CD14-positive monocyte (primary cell): ENCODE data around the gene VSIG10L2. TPM values are rescaled to one million over a fixed set of nuclear protein-coding genes. Genes with fewer than 3 reads are reported as not detected.

Experiments
- DNase-seq, 3 donors: peaks; one replicate each; pipeline ENCODE4 v3.0.0-alpha.2; 2011 to 2022
- H2AFZ ChIP-seq: 2 replicates; pipeline ENCODE4 v1.6.0; 2012; ENCODE audit warnings: mild to moderate bottlenecking, low read depth, low read length, inconsistent platforms; ENCODE audit not compliant: insufficient read depth, poor library complexity, severe bottlenecking
- H3K27ac ChIP-seq, 2 donors: 1 replicate in 1 of 2; 2 replicates in 1 of 2; pipeline ENCODE4 v1.5.1; 2012 to 2013; ENCODE audit warnings: low read length in 2 of 2, control low read depth in 1 of 2, inconsistent platforms in 1 of 2, low read depth in 1 of 2, mild to moderate bottlenecking in 1 of 2
- H3K27me3 ChIP-seq, 2 donors: one replicate each; pipeline versions ENCODE4 v1.6.0 to v1.6.1; 2011 to 2013; ENCODE audit warnings: low read length in 2 of 2; ENCODE audit not compliant: control insufficient read depth in 2 of 2, insufficient read depth in 2 of 2
- H3K36me3 ChIP-seq, 2 donors: replicated peaks in 1 of 2; 1 replicate in 1 of 2; 2 replicates in 1 of 2; pipeline versions ENCODE4 v1.5.1 to v1.6.1; 2012 to 2013; ENCODE audit warnings: low read length in 2 of 2, control low read depth in 1 of 2, inconsistent platforms in 1 of 2, mild to moderate bottlenecking in 1 of 2; ENCODE audit not compliant: insufficient read depth in 2 of 2, control insufficient read depth in 1 of 2
- H3K4me1 ChIP-seq, 2 donors: 1 replicate in 1 of 2; 2 replicates in 1 of 2; pipeline versions ENCODE4 v1.5.1 to v1.6.1; 2012 to 2013; ENCODE audit warnings: low read length in 2 of 2, control low read depth in 1 of 2, inconsistent platforms in 1 of 2, mild to moderate bottlenecking in 1 of 2, moderate library complexity in 1 of 2; ENCODE audit not compliant: insufficient read depth in 2 of 2, control insufficient read depth in 1 of 2
- H3K4me2 ChIP-seq: replicated peaks from 2 replicates; pipeline ENCODE3; 2012; ENCODE audit warnings: low read length, moderate library complexity, mild to moderate bottlenecking; ENCODE audit not compliant: poor library complexity, severe bottlenecking; ENCODE audit errors: extremely low read depth
- H3K4me3 ChIP-seq, 3 experiments: fragments of 200-600 bp in 1 of 3; sonication (generic) in 1 of 3; replicated peaks in 1 of 3; 1 replicate in 2 of 3; 2 replicates in 1 of 3; pipeline ENCODE4 v1.5.1; 2011 to 2013; ENCODE audit warnings: low read length in 3 of 3, mild to moderate bottlenecking in 3 of 3, control low read depth in 2 of 3, low read depth in 2 of 3, inconsistent platforms in 1 of 3, moderate library complexity in 1 of 3
- H3K79me2 ChIP-seq: 2 replicates; pipeline ENCODE4 v1.6.0; 2012; ENCODE audit warnings: mild to moderate bottlenecking, control low read depth, inconsistent platforms, low read length, moderate library complexity; ENCODE audit not compliant: insufficient read depth
- H3K9ac ChIP-seq: 2 replicates; pipeline ENCODE4 v1.6.0; 2017; ENCODE audit warnings: low read length, mild to moderate bottlenecking; ENCODE audit not compliant: insufficient read depth, poor library complexity, severe bottlenecking
- H3K9me3 ChIP-seq, 2 donors: replicated peaks in 1 of 2; 1 replicate in 1 of 2; 2 replicates in 1 of 2; pipeline versions ENCODE4 v1.5.1 to v1.6.1; 2012 to 2013; ENCODE audit warnings: low read length in 2 of 2, control low read depth in 1 of 2; ENCODE audit not compliant: control insufficient read depth in 1 of 2, insufficient read depth in 1 of 2
- H4K20me1 ChIP-seq: 2 replicates; pipeline ENCODE4 v1.6.0; 2012; ENCODE audit warnings: mild to moderate bottlenecking, low read length, control low read depth, moderate library complexity; ENCODE audit not compliant: insufficient read depth
- H3K27ac Mint-ChIP-seq, 7 donors: one replicate each; pipeline ENCODE4 v1.8.0; 2020; ENCODE audit warnings: mild to moderate bottlenecking in 7 of 7, mixed read lengths in 7 of 7, moderate library complexity in 6 of 7, inconsistent platforms in 2 of 7
- H3K27me3 Mint-ChIP-seq, 3 donors: one replicate each; pipeline ENCODE4 v1.8.0; 2021 to 2022; ENCODE audit warnings: low read depth in 3 of 3, mild to moderate bottlenecking in 3 of 3, mixed read lengths in 3 of 3, moderate library complexity in 3 of 3, inconsistent platforms in 1 of 3
- H3K36me3 Mint-ChIP-seq, 2 donors: one replicate each; pipeline ENCODE4 v1.8.0; 2020; ENCODE audit warnings: mixed read lengths in 2 of 2, inconsistent platforms in 1 of 2, mild to moderate bottlenecking in 1 of 2
- H3K4me1 Mint-ChIP-seq: one replicate; pipeline ENCODE4 v1.8.0; 2020; ENCODE audit warnings: mild to moderate bottlenecking, mixed read lengths
- H3K4me3 Mint-ChIP-seq, 2 donors: one replicate each; pipeline ENCODE4 v1.8.0; 2020; ENCODE audit warnings: mild to moderate bottlenecking in 2 of 2, mixed read lengths in 2 of 2, moderate library complexity in 1 of 2
- H3K9me3 Mint-ChIP-seq, 7 donors: one replicate each; pipeline ENCODE4 v1.8.0; 2020 to 2022; ENCODE audit warnings: mixed read lengths in 7 of 7, mild to moderate bottlenecking in 6 of 7, moderate library complexity in 6 of 7, inconsistent platforms in 2 of 7
- CTCF ChIP-seq: fragments of 200-600 bp; IDR thresholded peaks from one replicate; pipeline ENCODE4 v1.8.0; 2022; ENCODE audit warnings: antibody characterized with exemption, mild to moderate bottlenecking
- WGBS: methylation state at CpG from one replicate; pipeline ENCODE4 v1.1.5; 2013; ENCODE audit warnings: missing lambda C conversion rate; ENCODE audit not compliant: insufficient coverage; 5-methylcytosine and 5-hydroxymethylcytosine counted together
- intact Hi-C, 2 donors: fragments of 100-400 bp; cut with micrococcal nuclease; formaldehyde crosslinking; loops; one replicate each; pipeline versions ENCODE4 v1.15.0 to v1.15.1; 2023
- polyA plus RNA-seq, 3 donors: library from polyadenylated mRNA; depleted of rRNA in 1 of 3; unstranded in 2 of 3; stranded (reverse) in 1 of 3; fragments of 300-500 nt in 2 of 3; fragments of >200 nt in 1 of 3; fragmentation: Illumina TruSeq in 2 of 3; gene quantifications; 1 replicate in 2 of 3; 2 replicates in 1 of 3; pipeline ENCODE4 v1.2.3, GENCODE V29; 2012 to 2021

Gene VSIG10L2
- polyA plus RNA-seq, 3 donors, result not detected

GRCh38 chr11:125995313-125995712, 49.5 kb downstream of the VSIG10L2 start:
- Histone ChIP-seq H3K27me3 (peaks cover 0 to 2% of the 10 kb centered on the region in 2 donors), H3K79me2 (no peaks in the 10 kb centered on the region), H3K4me3 (no peak overlapping the region), H3K27ac (no peak overlapping the region), H2AFZ (no peak overlapping the region), H3K4me1 (no peaks in the 10 kb centered on the region), H3K9me3 (no peaks in the 10 kb centered on the region), H3K9ac (no peak overlapping the region), H4K20me1 (no peaks in the 10 kb centered on the region), H3K4me2 (no peak overlapping the region), H3K36me3 (no peaks in the 10 kb centered on the region)
- H3K27ac Mint-ChIP-seq, result no peak overlapping the region
- H3K4me3 Mint-ChIP-seq, result no peak overlapping the region
- no peaks in the 10 kb centered on the region for H3K36me3 Mint-ChIP-seq
- DNase-seq, result no peak
- no peak for TF ChIP-seq CTCF
- no peaks in the 10 kb centered on the region for H3K9me3 Mint-ChIP-seq
- WGBS, result no CpG with 5 or more reads among the region's 5 CpGs
- H3K4me1 Mint-ChIP-seq, result no peaks in the 10 kb centered on the region
- intact Hi-C loops, result no loop called here
- H3K27me3 Mint-ChIP-seq, result peaks cover 0 to 2% (median 1%) of the 10 kb centered on the region in 3 donors

- Histone ChIP-seq H3K79me2 (no peaks in the 10 kb centered on the region), H3K4me3 (no peak overlapping the region), H3K36me3 (no peaks in the 10 kb centered on the region), H3K27ac (no peak overlapping the region), H2AFZ (no peak overlapping the region), H3K9me3 (no peaks in the 10 kb centered on the region), H3K27me3 (no peaks in the 10 kb centered on the region), H3K4me1 (no peaks in the 10 kb centered on the region), H3K4me2 (no peak overlapping the region), H3K9ac (no peak overlapping the region), H4K20me1 (no peaks in the 10 kb centered on the region)
- Mint-ChIP-seq H3K4me3 (no peak overlapping the region), H3K27me3 (peaks cover 0 to 6% (median 5%) of the 10 kb centered on the region in 3 donors), H3K9me3 (peaks cover 0 to 2% (median 0%) of the 10 kb centered on the region in 7 donors), H3K4me1 (no peaks in the 10 kb centered on the region), H3K36me3 (no peaks in the 10 kb centered on the region), H3K27ac (no peak overlapping the region)
- DNase-seq, result no peak
- no peak for TF ChIP-seq CTCF
- WGBS, result 86% methylated on average over 5 of the region's 5 CpGs
- intact Hi-C loops, result no loop called here
Observed at GRCh38 chr11:125998267-125998666, 52.4 kb downstream of the VSIG10L2 start.
